ENCODE data around the gene GDF10.

Gene GDF10

DNA sequence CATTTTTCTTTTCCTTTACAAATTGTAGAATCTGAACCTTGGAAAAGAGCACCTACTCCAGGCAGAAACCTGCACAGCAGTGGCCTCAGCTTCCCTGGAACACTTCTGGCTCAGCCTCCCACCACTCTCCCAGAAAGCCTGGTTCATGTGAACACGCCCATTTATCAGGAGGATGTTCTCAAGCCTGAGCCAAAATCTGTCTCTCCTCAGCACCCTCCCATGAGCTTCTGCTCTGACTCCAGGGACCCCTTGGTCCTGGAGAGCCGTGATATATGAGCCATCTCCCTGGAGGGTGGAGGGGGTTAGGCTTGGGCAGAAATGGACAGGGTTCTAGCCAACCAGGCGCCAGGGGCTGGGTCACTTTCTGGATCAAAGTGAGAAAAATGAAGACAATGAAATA, 32.4 kb downstream of the GDF10 start:
- no peak for DNase-seq (ENCODE audit: extremely low read depth in 1 of 2, low read depth in 1 of 2)

DNA sequence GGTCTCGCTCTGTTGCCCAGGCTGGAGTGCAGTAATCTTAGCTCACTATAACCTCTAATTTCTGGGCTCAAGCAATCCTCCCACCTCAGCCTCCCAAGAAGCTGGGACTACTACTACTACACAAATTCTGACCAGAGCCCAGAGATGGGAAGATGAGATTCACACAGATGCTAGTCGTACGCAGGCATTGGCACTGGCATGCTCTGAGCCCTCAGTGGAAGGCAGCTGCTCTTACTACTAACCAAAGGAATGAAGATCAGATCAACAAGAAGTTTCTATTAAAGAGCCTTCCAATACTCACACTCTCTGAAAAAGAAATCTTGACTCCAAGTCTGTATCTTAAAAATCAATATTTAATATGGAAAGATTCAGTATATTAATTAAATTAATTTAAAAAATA, 32.9 kb downstream of the GDF10 start:
- DNase-seq (ENCODE audit: extremely low read depth in 1 of 2, low read depth in 1 of 2) = no peak

DNA sequence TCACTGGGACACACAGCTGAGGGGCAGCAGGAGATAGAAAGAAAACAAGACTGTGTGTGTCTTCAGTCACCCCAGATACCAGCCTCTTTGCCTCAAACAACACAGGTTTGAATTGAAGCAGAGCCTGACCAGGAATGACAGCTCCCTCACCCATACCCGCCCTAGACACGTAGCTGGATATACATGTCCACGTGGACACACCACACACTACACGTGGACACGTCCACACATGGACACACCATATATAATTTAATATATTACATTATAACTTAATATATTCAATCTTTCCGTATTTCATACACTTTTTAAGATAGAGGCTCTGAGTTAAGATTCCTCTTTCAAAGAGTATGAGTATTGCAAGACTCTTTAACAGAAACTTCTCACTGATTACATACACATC, 33.5 kb downstream of the GDF10 start:
- DNase-seq (ENCODE audit: extremely low read depth in 1 of 2, low read depth in 1 of 2) = no peak

DNA sequence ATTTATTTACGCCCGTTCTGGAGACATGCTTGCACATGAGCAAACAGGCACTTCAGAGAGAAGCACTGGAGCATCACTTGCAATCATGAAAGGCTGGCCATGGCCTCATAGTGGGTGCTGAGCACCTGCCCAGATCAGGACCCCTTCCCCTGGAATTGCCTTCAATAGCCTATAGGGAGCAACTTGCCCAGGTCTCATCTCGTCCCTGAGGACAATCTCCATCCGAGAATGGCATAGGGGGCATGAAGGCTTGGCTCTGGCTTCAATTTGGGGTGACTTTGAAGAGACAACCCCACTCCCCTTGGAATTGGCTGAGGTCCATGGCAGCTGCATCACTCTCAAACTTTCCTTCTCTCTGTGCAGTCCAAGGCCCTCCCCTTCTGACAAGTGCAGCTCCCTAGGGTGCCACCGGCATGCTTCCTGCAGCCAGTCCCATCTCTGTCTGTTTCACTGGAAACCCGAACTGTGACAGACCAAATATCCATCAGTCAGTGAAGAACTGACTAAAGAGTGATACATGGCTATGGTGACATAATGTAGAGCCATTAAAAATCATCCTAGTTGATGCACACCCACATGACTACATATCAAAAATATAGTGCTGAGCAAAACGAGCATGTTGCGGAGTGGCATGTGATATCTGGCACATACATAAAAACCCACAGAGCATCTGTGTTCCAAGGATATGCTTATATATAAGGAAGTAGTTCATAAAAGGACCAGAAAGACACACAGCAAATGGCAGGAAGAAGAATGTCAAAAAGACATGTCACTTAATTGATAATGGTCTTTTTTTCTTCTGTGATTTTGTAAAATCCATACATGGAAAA, 34.7 kb downstream of the GDF10 start:
- no peak for DNase-seq (ENCODE audit: extremely low read depth in 1 of 2, low read depth in 1 of 2)

DNA sequence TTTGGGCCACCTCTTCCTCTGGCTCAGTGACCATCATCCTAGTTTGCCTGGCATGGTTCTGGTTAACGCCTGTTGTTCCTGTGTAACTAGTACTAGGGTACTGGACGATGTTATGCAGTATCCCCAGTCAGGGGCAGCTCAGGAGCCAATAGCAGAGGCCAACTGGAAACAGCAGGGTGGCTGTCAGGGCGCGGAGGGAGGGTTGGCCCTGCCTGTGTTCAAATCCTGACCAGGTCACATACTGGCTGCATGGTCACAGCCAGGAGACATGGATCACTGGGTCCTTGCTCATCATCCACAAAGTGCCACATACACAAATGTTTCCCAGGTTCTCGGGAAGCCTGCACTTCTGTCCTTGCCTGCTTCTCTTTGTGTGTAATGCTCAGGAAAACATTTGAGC, 35.9 kb downstream of the GDF10 start:
- DNase-seq (ENCODE audit: extremely low read depth in 1 of 2, low read depth in 1 of 2) = no peak

DNA sequence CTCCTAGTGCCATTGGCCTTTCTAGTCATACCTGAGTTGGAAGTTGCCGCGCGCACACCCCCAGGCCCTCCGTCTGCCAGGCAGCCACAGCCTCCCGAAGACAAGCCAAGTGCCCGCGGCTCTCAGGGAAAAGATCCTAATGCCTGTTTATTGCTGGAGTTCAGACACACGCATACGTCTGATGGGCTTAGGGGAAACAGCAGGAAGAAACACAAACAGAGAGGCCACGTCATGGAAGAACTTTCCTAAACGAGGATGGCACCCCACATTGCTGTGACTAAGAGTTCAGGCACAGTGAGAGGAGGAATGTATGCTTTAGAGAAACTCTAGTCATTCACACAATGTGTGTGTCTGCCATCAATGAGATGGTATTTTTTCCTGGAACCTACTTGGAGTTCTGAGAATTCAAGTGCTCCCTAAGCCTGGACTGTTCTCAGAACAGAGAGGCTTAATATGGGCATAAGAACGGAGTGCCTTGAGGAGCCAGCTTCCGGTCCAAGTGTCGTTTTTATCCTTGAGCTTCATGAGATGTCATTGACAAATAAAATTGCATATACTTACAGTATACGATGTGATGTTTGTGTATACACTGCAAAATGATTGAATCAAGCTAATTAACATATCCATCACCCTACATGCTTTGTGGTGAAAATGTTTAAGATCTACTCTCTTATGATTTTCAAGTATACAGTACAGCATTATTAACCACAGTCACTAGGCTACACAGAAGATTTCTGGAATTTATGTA, 36.6 kb downstream of the GDF10 start:
- no peak for DNase-seq (ENCODE audit: extremely low read depth in 1 of 2, low read depth in 1 of 2)

GRCh38 chr10:47337310-47337709, 37.3 kb downstream of the GDF10 start:
- DNase-seq (ENCODE audit: extremely low read depth in 1 of 2, low read depth in 1 of 2) = no peak

DNA sequence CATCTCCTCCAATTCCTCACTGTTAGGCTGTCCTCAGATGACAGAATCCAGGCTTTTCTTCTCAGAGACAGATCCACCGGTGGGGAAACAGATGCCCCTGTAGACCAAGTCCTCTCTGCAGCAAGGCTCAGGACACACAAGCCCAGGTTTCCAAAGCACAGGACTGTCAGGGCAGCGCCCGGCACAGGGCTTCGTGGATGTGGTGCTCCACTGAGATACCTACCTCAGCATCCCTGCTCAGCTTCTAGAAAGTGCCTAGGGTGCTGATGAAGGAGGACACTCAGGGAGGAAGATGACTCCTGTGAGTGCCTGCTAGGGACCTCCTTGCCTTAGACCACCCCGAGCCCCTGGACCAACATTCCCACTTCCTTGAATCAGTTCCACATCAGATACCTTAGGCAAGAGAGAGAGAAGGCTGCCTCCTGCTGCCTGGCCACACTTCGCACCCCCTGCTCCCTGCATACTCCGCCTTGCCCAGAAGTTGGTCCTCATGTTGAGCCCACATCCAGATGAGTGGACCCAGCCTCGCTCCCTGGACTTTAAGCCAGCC, 39.3 kb downstream of the GDF10 start:
- no peak for DNase-seq (ENCODE audit: extremely low read depth in 1 of 2, low read depth in 1 of 2)

DNA sequence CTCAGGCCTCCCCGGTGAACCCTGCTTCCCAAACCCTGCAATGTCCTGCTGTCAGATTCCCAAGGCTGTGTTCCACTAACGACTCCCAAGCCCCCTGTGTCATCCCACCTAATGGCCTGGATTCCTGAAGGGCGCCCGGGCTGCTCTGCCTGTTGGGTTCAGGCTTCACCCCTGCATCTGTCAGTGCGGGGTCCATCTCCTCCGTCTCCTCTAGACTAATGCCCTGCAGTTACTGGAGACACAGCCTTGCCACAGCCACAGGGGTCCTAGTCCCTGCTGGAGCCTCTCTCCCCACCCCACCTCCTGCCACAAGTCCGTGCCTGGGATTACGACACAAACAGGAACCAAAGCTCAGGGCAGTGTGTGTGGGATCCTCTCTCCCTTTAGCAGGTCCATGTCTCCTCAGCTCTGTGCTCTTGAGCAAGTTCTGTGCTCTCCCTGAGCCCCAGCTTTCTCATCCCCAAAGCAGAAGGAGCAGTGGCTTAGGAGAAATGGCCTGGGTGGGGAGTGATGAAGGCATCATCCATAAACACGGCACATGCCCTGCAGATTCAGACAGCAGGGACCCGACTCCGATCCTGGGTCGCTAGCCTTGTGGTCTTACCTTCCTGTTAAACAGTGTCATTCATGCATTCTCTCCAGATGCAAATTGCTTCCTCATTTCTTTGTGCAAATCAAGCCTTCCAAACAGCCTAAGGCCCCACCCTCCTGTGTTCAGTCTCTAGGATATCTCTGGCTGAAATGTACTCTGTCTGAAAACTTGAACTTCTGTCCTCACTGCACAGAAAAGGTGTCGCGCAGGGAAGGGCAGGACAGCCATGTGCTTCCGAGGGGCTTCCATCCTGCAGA, 40.0 kb downstream of the GDF10 start:
- no peak for DNase-seq (ENCODE audit: extremely low read depth in 1 of 2, low read depth in 1 of 2)

GRCh38 chr10:47340608-47341170, 40.7 kb downstream of the GDF10 start:
- peak; percentile 27 to 31 for DNase-seq (ENCODE audit: extremely low read depth in 1 of 2, low read depth in 1 of 2)

GRCh38 chr10:47344996-47345870, 45.2 kb downstream of the GDF10 start:
- no peak for DNase-seq (ENCODE audit: extremely low read depth in 1 of 2, low read depth in 1 of 2)

- DNase-seq (ENCODE audit: extremely low read depth in 1 of 2, low read depth in 1 of 2) = no peak
These were observed 46.7 kb downstream of the GDF10 start for GRCh38 chr10:47346581-47347302.

GRCh38 chr10:47347303-47347675, 47.3 kb downstream of the GDF10 start:
- DNase-seq (ENCODE audit: extremely low read depth in 1 of 2, low read depth in 1 of 2) = no peak

DNA sequence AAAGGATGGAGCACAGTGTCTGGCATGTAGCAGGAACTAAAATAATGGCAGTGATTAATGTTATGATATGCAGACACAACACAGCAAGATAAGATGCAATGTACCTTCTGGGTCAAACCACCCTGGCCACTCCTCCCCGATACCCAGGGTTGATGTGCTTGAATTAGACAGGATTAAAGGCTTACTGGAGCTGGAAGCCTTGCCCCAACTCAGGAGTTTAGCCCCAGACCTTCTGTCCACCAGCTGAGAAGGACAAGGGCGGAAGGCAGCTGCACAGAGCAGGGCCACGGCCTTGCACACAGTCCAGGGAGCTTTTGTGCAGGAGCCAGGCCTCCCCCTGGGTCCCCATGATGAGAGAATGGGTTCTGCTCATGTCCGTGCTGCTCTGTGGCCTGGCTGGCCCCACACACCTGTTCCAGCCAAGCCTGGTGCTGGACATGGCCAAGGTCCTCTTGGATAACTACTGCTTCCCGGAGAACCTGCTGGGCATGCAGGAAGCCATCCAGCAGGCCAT, 48.2 kb downstream of the GDF10 start, which contains the start of gene RBP3:
TSS of gene RBP3 (plus strand) at position 226 of the 514 bp plus-strand sequence. CDS start at position 348, 122 bp downstream.
- DNase-seq (ENCODE audit: extremely low read depth in 1 of 2, low read depth in 1 of 2) = no peak

GRCh38 chr10:47348661-47349470, 48.9 kb downstream of the GDF10 start:
- DNase-seq (ENCODE audit: extremely low read depth in 1 of 2, low read depth in 1 of 2) = no peak

- DNase-seq (ENCODE audit: extremely low read depth in 1 of 2, low read depth in 1 of 2) = no peak
These were observed 49.5 kb downstream of the GDF10 start for GRCh38 chr10:47349516-47349915.

DNA sequence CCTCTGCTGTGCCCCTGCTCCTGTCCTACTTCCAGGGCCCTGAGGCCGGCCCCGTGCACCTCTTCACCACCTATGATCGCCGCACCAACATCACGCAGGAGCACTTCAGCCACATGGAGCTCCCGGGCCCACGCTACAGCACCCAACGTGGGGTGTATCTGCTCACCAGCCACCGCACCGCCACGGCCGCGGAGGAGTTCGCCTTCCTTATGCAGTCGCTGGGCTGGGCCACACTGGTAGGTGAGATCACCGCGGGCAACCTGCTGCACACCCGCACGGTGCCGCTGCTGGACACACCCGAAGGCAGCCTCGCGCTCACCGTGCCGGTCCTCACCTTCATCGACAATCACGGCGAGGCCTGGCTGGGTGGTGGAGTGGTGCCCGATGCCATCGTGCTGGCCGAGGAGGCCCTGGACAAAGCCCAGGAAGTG, 50.0 kb downstream of the GDF10 start:
- no peak for DNase-seq (ENCODE audit: extremely low read depth in 1 of 2, low read depth in 1 of 2)
